Measurements from ENCODE around the gene PMF1.
"Not testable (repeated sequence)": the region's sequence is repeated elsewhere in the genome, so short reads cannot be mapped to it uniquely, and the experiment has no call there.

PMF1 gene, protein sequence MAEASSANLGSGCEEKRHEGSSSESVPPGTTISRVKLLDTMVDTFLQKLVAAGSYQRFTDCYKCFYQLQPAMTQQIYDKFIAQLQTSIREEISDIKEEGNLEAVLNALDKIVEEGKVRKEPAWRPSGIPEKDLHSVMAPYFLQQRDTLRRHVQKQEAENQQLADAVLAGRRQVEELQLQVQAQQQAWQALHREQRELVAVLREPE

DNA sequence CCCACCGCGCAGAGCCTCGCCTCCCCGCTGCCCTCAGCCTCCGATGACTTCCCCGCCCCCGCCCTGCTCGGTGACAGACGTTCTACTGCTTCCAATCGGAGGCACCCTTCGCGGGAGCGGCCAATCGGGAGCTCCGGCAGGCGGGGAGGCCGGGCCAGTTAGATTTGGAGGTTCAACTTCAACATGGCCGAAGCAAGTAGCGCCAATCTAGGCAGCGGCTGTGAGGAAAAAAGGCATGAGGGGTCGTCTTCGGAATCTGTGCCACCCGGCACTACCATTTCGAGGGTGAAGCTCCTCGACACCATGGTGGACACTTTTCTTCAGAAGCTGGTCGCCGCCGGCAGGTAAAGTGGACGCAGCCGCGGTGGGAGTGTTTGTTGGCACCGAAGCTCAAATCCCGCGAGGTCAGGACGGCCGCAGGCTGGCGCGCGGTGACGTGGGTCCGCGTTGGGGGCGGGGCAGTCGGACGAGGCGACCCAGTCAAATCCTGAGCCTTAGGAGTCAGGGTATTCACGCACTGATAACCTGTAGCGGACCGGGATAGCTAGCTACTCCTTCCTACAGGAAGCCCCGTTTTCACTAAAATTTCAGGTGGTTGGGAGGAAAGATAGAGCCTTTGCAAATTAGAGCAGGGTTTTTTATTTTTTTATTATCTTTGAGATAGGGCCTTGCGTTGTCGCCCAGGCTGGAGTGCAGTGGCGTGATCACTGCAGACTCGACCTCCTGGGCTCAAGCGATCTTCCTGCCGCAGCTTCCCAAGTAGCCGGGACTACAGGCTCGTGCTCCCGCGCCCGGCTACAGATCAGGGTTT, at the start of gene PMF1:
TSS of gene PMF1 (plus strand) at position 175 of the 811 bp plus-strand sequence. CDS start at position 184, 9 bp downstream.
- DNase-seq (ENCODE audit: low spot score): peak; percentile 96

DNA sequence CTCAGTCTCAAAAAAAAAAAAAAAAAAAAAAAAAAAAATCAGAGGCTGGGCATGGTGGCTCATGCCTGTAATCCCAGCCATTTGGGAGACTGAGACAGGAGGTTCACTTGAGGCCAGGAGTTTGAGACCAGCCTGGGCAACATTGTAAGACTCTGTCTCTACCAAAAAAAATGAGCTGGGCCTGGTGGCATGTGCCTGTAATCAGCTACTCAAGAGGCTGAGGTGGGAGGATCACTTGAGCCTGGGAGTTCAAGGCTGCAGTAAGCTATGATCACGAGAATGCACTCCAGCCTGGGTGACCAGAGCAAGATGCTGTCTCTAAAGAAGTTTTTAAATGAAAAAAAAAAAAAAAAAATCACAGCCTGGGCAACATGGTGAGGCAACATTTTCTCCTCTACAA, 49.1 kb upstream of the PMF1 start:
- DNase-seq (ENCODE audit: low spot score): no peak

DNA sequence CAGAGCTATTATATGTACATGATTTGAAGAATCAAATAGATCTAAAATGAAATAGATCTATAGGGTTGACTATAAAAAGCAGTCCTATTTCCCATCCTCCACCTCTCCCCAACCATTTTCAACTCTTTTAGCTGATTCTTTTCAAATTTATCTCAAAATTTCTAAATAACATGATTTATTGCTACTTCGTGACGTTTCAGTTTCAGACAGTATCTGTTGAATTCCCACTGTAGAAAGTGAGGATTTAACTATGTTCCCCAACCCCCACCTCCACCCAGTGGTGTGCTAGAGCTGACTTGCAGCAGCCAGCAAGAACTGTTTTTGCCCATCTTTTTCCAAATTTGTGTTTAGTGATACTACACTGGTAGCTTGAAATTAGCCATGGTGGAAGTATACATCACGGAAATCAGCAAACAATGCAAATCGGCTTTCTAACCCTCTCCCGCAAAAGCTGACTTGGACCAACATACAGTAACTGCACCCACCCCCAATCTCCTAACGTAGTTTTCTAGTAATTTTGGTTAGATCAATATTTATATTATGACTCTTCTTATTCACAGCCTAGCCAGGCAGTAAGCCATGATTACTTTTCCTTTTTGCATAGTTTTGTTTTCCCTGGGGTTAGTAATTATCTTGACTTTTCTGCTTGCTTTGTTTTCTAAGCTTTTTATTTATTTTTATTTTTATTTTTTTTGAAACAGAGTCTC, 48.5 kb upstream of the PMF1 start:
- DNase-seq (ENCODE audit: low spot score): no peak

DNA sequence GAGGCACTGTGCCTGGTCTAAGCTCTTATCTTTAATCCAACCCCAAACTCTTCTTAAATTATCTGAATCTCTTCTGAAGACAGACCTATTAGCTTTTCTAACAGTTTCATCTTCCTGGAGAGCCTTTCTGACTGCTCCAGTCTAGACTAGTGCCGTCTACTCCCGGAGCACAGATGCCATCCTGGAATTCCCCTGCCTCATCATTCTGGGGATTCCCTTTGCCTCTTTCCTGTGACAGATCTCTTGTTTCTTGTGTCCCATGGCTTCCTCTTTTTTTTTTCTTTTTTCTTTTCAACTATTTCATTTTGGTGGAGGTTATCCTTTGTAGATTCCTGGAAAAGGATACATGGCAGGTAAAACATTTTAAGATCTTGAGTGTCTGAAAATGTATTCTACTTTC, 47.7 kb upstream of the PMF1 start:
- no peak for DNase-seq (ENCODE audit: low spot score)

DNA sequence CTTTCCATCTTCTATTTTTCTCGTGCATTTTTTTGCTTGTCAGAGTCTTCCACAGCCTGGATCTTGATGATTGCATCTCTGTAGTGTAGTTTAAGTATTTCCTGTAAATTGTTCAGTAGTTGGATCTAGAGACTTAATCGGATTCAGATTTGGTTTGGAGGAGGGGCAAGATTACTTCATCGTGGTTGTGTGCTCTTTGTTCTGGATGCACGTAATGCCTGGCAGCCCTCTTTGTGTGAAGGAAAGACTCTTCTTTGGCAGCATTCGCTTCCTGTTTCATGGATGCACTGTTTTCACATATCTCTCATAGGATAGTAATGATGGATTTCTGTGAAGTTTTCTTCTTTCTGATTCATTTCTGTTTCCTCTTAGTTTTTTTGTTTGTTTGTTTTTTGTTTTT, 45.3 kb upstream of the PMF1 start:
- no peak for DNase-seq (ENCODE audit: low spot score)

DNA sequence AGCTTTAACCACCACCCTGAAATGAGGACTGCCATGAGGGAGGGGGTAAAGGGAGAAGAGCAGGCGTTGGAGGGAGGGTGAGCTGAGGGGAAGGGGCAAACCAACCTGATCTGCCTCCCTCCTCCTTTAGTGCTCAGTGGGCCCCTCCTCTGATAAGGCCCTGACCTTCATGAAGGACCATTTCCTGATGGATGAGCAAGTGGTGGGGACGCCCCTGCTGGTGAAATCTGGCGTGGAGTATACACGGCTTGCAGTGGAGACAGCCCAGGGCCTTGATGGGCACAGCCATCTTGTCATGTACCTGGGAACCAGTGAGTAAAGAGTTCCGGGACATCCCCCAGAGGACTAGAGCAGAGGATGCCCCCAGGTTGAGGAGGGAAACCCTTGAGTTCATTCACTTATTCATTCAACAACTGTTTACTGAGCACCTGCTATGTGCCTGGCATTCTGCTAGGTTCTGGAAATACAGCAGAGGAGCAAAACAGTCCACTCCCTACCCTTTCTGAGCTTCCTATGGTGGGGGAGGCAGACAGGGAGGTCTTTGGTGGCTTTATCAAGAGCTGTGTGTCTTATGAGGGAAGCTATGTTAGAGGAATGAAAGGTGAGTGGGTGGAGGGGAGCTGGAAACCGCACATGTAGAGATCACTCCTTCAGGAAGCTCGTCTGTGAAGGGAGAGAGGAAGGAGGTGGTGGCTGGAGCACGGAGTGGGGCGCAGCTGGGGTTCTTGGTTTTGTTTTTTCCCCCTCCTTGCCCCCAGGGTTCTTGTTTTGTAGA, 39.9 kb upstream of the PMF1 start:
- peak; percentile 45 for DNase-seq (ENCODE audit: low spot score)

DNA sequence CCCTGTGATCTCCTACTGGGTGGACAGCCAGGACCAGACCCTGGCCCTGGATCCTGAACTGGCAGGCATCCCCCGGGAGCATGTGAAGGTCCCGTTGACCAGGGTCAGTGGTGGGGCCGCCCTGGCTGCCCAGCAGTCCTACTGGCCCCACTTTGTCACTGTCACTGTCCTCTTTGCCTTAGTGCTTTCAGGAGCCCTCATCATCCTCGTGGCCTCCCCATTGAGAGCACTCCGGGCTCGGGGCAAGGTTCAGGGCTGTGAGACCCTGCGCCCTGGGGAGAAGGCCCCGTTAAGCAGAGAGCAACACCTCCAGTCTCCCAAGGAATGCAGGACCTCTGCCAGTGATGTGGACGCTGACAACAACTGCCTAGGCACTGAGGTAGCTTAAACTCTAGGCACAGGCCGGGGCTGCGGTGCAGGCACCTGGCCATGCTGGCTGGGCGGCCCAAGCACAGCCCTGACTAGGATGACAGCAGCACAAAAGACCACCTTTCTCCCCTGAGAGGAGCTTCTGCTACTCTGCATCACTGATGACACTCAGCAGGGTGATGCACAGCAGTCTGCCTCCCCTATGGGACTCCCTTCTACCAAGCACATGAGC, 36.1 kb upstream of the PMF1 start:
- no peak for DNase-seq (ENCODE audit: low spot score)

DNA sequence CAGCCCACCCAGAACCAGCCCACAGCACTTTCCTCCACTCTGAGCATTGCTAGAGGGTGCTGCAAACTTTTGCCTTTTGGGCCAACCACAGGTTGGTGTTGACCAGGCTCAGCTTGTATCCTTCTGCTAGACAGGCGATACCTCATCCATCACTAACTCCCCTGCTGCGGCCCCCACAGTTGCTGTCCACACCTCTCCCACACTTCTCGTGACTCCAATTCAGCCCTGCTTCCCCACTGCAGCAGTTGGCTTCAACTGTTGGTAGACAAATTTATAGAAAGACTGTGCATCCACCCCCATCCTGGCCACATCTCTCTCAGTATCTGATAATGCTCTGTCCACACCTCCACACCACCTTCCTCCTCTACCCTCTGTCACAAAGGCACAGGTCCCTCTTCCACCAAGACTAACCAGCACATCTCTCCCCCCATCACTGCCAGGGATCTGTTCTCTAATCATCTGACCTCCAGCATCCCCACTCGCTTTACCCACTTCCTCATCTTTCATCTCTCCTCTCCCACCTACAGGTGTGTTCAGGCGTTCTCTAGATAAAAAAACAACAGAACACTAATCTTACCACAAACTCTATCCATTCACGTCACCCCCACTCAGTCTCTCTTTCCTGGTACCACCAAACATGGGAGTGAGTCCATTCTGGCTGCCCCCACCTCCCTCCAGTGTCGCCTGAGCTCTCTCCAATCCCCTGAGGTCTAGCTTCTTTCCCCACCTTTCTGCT, 34.7 kb upstream of the PMF1 start:
- DNase-seq (ENCODE audit: low spot score): no peak

DNA sequence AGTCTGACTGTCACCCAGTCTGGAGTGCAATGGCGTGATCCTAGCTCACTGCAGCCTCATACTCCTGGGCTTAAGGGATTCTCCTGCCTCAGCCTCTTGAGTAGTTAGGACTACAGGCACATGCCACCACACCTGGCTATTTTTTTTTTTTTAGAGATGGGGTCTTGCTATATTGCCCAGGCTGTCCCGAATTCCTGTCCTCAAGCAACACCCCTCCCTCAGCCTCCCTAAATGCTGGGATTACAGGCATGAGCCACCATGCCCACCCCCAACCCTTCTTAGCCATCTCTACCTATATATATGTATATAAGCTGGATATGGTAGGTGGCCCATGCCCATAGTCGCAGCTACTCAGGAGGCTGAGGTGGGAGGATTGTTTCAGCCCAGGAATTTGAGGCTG, 32.3 kb upstream of the PMF1 start:
- no peak for DNase-seq (ENCODE audit: low spot score)

DNA sequence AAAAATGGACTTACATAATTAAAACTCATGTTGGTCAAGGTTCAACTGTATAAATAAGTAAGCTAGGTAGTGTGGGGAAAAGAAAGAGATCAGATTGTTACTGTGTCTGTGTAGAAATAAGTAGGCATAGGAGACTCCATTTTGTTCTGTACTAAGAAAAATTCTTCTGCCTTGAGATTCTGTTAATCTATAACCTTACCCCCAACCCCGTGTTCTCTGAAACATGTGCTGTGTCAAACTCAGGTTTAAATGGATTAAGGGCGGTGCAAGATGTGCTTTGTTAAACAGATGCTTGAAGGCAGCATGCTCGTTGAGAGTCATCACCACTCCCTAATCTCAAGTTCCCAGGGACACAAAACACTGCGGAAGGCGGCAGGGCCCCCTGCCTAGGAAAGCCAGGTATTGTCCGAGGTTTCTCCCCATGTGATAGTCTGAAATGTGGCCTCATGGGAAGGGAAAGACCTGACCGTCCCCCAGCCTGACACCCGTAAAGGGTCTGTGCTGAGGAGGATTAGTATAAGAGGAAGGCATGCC, 31.3 kb upstream of the PMF1 start:
- DNase-seq (ENCODE audit: low spot score): not testable (repeated sequence)

DNA sequence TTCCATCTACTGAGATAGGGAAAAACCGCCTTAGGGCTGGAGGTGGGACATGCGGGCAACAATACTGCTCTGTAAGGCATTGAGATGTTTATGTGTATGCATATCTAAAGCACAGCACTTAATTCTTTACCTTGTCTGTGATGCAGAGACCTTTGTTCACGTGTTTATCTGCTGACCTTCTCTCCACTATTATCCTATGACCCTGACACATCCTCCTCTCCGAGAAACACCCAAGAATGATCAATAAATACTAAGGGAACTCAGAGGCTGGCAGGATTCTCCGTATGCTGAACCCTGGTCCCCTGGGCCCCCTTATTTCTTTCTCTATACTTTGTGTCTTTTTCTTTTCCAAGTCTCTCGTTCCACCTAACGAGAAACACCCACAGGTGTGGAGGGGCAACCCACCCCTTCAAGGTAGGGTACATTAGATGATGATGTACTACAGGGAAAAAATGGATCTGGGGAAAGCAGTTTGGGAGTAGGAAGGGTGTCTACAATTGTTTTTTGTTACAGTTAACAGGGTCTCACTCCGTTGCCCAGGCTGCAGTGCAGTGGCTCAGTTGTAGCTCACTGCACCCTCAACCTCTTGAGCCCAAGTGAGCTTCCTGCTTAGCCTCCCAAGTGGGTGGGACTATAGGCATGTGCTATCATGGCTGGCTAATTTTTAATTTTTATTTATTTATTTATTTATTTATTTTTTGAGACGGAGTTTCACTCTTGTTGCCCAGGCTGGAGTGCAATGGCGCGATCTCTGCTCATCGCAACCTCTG, 30.6 kb upstream of the PMF1 start:
- DNase-seq (ENCODE audit: low spot score): not testable (repeated sequence)

DNA sequence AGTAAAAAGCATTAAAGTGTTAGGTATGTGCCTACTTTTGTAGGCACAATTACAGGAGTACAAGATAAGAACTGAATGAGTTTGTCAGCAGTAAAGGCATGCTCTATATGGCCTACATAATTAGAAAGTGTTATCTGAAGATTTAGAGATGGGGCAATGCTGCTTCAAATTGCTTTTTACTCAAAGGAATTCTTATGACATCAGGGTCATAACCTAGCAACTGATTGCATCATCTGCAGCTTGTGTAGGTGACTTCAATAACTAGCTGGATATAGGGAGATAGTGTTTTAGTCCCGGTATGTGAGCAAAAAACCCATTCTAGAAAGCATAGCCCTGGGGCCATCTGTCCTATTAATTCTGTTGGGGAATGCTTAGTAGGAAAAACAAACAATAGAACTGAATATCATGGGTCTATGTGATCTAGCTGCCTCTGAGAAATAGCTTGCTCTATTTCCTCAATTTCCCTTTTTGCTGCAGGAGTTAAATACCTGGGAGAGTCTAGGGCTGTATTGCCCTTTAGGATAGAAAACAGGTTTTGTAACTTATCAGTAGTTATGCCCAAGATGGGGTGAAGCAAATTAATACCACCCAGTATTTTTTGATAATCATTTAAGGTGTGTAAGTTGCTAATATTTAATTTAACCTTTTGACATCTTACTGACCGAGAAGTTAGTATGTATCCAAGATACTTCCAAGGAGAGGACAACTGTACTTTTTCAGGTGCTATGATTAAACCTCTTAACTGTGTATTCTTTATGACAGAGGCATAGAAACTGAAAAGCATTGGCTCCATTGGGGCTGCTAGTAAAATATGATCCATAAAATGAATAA, 26.2 kb upstream of the PMF1 start:
- DNase-seq (ENCODE audit: low spot score): not testable (repeated sequence)

DNA sequence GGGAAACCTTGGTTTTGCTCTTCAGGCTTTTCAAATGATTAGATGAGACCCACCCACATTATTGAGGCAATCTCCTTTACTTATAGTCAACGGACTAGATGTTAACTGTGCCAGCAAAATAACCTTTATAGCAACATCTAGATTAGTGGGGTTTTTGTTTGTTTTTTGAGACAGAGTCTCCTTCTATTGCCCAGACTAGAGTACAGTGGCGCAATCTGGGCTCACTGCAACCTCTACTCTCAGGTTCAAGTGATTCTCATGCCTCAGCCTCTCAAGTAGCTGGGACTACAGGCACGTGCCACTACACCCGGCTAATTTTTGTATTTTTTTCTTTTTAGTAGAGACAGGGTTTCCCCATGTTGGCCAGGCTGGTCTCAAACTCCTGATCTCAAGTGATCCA, 22.5 kb upstream of the PMF1 start:
- DNase-seq (ENCODE audit: low spot score): not testable (repeated sequence)

DNA sequence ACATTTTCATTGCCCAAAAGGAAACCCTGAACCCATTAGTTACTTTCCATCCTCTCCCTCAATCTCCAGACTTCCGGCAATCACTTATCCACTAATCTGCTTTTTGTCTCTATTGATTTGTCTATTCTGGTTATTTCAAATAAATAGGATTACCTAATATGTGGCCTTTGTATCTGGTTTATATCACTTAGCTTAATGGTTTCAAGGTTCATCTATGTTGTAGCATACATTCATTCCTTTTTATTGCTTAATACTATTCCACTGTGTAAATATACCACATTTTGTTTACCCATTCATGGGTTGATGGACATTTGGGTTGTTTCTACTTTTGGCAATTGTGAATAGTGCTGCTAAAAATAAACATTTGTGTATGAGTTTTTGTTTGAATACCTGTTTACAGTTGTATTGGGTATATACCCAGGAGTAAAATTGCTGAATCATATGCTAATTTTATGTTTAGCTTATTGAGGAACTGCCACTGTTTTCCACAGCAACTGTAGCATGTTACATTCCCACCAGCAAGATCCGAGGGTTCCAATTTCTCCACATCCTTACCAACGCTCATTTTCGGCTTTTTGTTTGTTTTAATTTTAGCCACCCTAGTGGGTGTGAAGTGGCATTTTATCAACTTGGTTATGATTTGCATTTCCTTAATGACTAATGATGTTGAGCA, 21.4 kb upstream of the PMF1 start:
- no peak for DNase-seq (ENCODE audit: low spot score)

DNA sequence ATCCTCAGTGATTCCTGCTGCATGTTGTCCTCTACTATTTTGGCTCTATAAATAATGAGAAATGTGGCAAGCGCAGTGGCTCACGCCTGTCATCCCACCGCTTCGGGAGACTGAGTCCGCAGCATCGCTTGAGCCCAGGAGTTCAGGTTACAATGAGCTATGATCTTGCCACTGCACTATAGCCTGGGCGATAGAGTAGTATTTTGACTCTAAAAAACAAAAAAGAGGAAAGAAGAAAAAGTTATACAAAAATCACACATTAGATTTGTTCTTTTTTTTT, 19.7 kb upstream of the PMF1 start:
- no peak for DNase-seq (ENCODE audit: low spot score)

DNA sequence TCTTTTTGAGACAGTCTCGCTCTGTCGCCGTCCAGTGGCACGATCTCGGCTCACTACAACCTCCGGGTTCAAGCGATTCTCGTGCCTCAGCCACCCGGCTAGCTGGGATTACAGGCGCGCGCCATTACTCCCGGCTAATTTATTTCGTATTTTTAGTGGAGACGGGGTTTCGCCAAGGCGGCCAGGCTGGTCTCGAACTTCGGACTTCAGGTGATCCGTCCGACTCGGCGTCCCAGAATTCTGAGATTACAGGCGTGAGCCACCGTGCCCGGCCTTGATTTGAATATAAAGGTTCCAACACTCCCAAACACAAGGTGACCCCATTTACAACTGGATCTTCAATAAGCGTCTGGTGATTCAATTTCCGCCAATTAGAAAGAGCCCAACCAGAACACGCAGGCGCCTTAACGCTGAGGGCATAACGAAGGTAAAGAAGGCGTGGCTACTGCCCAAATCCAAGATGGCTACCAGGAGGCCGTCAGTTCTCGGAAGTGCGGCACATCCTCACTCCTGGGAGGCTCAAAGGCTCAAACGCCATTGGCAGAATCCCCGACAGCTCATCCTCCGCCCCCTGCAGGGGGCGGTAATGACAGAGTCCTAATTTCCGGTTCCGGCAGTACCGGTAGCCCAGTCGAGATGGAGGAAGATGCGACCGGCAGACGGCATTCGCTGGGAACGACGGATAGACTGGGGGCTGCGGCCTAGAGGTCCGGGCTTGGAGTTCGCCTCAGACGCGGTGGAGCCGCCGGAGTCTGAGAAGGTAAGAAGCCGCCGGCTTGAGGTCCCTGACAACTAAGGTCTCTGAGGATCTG, 19.1 kb upstream of the PMF1 start, which contains the start of gene SLC25A44:
TSS of gene SLC25A44 (plus strand) at position 617 of the 812 bp plus-strand sequence. CDS start 5,744 bp downstream, outside the sequence.
- DNase-seq (ENCODE audit: low spot score): peak; percentile 99

DNA sequence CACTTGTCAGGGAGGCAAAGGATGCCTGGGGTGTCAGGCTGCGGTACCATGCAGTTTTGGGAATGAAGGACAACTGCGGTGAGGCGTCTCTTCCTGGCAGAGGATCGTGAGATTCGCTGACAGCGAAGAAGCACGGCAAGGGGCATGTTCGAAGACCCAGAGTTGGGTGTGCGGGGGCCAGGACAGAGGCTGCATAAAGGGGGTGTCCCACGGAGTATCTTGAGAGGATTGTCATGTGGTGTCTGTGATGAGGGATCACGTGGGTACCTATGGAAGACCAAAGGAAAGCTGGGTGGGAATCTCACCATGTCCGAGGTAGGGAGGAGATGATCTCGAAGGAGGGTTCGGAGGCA, 18.5 kb upstream of the PMF1 start:
- no peak for DNase-seq (ENCODE audit: low spot score)

DNA sequence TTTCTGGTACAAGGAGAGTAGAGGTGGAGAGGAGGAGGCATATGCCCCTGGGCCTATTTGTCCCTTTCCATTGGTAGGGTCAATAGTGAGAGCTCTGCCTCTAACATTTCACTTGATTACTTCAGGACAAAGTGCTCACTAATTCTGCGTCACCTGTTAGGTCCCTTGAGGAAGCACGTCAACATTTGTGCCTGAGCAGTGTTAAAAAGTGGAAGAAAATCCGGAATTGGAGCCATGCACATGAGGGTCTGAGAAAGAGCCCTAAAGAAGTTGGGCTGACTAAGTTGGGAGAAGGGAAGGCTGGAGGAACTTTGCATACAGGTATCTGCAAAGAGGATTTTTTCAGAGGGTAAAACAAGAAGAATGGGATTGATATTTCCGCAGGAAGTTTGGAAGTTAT, 17.0 kb upstream of the PMF1 start:
- DNase-seq (ENCODE audit: low spot score): no peak

Measured in COLO829 (cell line).